Activated CD4-positive, alpha-beta T cell treated with anti-CD3 and anti-CD28 coated beads for 36 hours (primary cell): ENCODE data around the gene DGKD. TPM values are rescaled to one million over a fixed set of nuclear protein-coding genes. Genes with fewer than 3 reads are reported as not detected.

Experiments used
- ATAC-seq: fragments of 200-7000 bp; cut with Tn5 transposase; one replicate; pipeline ENCODE4 v1.10.0; 2021; ENCODE audit warnings: mild to moderate bottlenecking, moderate library complexity
- CTCF ChIA-PET: fragments of 350-600 bp; sonication (Branson Sonifier 250); formaldehyde crosslinking; loops from one replicate; lab custom pipeline; 2021; ENCODE audit warnings: antibody characterized with exemption; lab: Charles Lee
- POLR2A ChIA-PET: fragments of 350-600 bp; sonication (Branson Sonifier 250); formaldehyde crosslinking; loops from one replicate; lab custom pipeline; 2021; ENCODE audit warnings: antibody characterized with exemption, inconsistent platforms; lab: Charles Lee
- DNase-seq: peaks from one replicate; pipeline ENCODE4 v3.0.0-alpha.2; 2020
- H3K27ac Mint-ChIP-seq: one replicate; pipeline ENCODE4 v1.8.0; 2021; ENCODE audit warnings: mixed read lengths
- H3K27me3 Mint-ChIP-seq: one replicate; pipeline ENCODE4 v1.8.0; 2021; ENCODE audit warnings: mixed read lengths
- H3K36me3 Mint-ChIP-seq: one replicate; pipeline ENCODE4 v1.8.0; 2021; ENCODE audit warnings: low read depth, mixed read lengths
- H3K4me1 Mint-ChIP-seq: one replicate; pipeline ENCODE4 v1.8.0; 2021; ENCODE audit warnings: mixed read lengths
- H3K4me3 Mint-ChIP-seq: one replicate; pipeline ENCODE4 v1.8.0; 2021; ENCODE audit warnings: mild to moderate bottlenecking, moderate library complexity, mixed read lengths
- H3K9me3 Mint-ChIP-seq: one replicate; pipeline ENCODE4 v1.8.0; 2021; ENCODE audit warnings: low read depth, mixed read lengths
- intact Hi-C, 2 experiments: fragments of 100-400 bp; cut with DNase I in 1 of 2; cut with micrococcal nuclease in 1 of 2; formaldehyde crosslinking; loops; one replicate each; pipeline versions ENCODE4 v1.14.2 to v1.15.1; 2022 to 2024; cut with DNase I, micrococcal nuclease
- total RNA-seq, 2 experiments: library from RNA; stranded (reverse); gene quantifications; one replicate each; pipeline ENCODE4 v1.2.3, GENCODE V29; 2021

The DGKD gene
- total RNA-seq, 2 experiments from 2014 or later = 57.0 to 62.6 TPM

DNA sequence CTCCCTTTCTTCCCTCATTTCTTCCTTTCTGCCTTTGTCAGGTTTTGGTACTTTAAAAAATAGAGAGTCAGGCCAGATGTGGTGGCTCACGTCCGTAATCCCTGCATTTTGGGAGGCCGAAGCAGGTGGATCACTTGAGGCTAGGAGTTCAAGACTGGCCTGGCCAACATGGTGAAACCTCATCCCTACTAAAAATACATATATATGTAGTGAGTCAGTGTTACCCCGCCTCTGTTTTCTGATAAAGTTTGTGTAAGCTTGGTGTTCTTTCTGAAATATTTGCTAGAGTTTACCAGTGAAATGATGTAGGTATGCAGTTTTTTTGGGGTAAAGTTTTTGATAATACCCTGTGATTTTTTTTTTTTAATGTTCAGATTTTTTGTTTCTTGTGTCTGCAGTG lies 58.8 kb downstream of the DGKD start:
- intact Hi-C loops = loop anchor here (1.0 to 10.0 kb wide), 3 partner anchors 13 to 882 kb away; partner anchors contain the start of gene HJURP (in 1 of the 2)

GRCh38 chr2:233413559-233414272 lies 59.4 kb downstream of the DGKD start:
- POLR2A ChIA-PET = no interaction called here
- intact Hi-C loops = loop anchor here (1.0 to 10.0 kb wide), 5 partner anchors 13 to 881 kb away; partner anchors contain the start of gene HJURP (in 1 of the 2)

More for the DNA sequence above, 58.8 kb downstream of the DGKD start:
- peaks cover 53% of the 10 kb centered on the region for H3K36me3 Mint-ChIP-seq
- no peaks in the 10 kb centered on the region for H3K27me3 Mint-ChIP-seq
- peaks cover 26% of the 10 kb centered on the region for H3K9me3 Mint-ChIP-seq
- H3K27ac Mint-ChIP-seq = peak overlapping the region; percentile 95
- ATAC-seq = no peak
- ChIA-PET CTCF (interaction anchor here (0.8 to 2.1 kb wide), 3 partner anchors 9 to 31 kb away, joined by 3 to 7 read pairs (median 4); no protein-coding TSS in a partner anchor), POLR2A (no interaction called here)
- no peak for DNase-seq
- H3K4me3 Mint-ChIP-seq = no peak overlapping the region
- H3K4me1 Mint-ChIP-seq = peaks cover 87% of the 10 kb centered on the region

GRCh38 chr2:233414273-233414654 lies 60.0 kb downstream of the DGKD start:
- intact Hi-C loops = loop anchor here (2.0 to 10.0 kb wide), 4 partner anchors 15 to 881 kb away; partner anchors contain the start of gene HJURP (in 1 of the 2)
- H3K27me3 Mint-ChIP-seq = no peaks in the 10 kb centered on the region
- H3K4me3 Mint-ChIP-seq = no peak overlapping the region
- ChIA-PET CTCF (interaction anchor here (1.1 to 10.4 kb wide), 5 partner anchors 9 to 30 kb away, joined by 4 to 102 read pairs (median 10); no protein-coding TSS in a partner anchor), POLR2A (no interaction called here)
- ATAC-seq (no peak), DNase-seq (no peak)
- H3K4me1 Mint-ChIP-seq = peaks cover 89% of the 10 kb centered on the region
- H3K36me3 Mint-ChIP-seq = peaks cover 45% of the 10 kb centered on the region
- peaks cover 26% of the 10 kb centered on the region for H3K9me3 Mint-ChIP-seq
- H3K27ac Mint-ChIP-seq = peak overlapping the region; percentile 95

More at GRCh38 chr2:233413559-233414272, 59.4 kb downstream of the DGKD start:
- ATAC-seq (peak; percentile 48), DNase-seq (peak; percentile 81)
- peak overlapping the region; percentile 95 for H3K27ac Mint-ChIP-seq
- CTCF ChIA-PET = interaction anchor here (0.8 to 10.4 kb wide), 6 partner anchors 9 to 31 kb away, joined by 3 to 102 read pairs (median 6); no protein-coding TSS in a partner anchor
- peaks cover 48% of the 10 kb centered on the region for H3K36me3 Mint-ChIP-seq
- H3K9me3 Mint-ChIP-seq = peaks cover 26% of the 10 kb centered on the region
- peaks cover 89% of the 10 kb centered on the region for H3K4me1 Mint-ChIP-seq
- no peaks in the 10 kb centered on the region for H3K27me3 Mint-ChIP-seq
- H3K4me3 Mint-ChIP-seq = no peak overlapping the region

GRCh38 chr2:233414777-233415570 lies 60.7 kb downstream of the DGKD start:
- peak overlapping the region; percentile 95 for H3K27ac Mint-ChIP-seq
- intact Hi-C loops = loop anchor here (1.0 to 10.0 kb wide), 6 partner anchors 11 to 880 kb away; partner anchors contain the start of gene HJURP (in 1 of the 2)
- ATAC-seq = peak; percentile 77
- peaks cover 89% of the 10 kb centered on the region for H3K4me1 Mint-ChIP-seq
- peaks cover 26% of the 10 kb centered on the region for H3K9me3 Mint-ChIP-seq
- H3K36me3 Mint-ChIP-seq = peaks cover 44% of the 10 kb centered on the region
- DNase-seq = peak; percentile 82
- H3K4me3 Mint-ChIP-seq = no peak overlapping the region
- no peaks in the 10 kb centered on the region for H3K27me3 Mint-ChIP-seq
- ChIA-PET CTCF (interaction anchor here (0.6 to 10.4 kb wide), 8 partner anchors 8 to 152 kb away, joined by 3 to 102 read pairs (median 6); partner anchors contain the start of gene USP40), POLR2A (interaction anchor here (0.6 kb wide), 1 partner anchor 518 kb away, joined by 3 read pairs; no protein-coding TSS in a partner anchor)

- Mint-ChIP-seq H3K27me3 (no peaks in the 10 kb centered on the region), H3K36me3 (peaks cover 34% of the 10 kb centered on the region), H3K9me3 (peaks cover 17% of the 10 kb centered on the region), H3K4me3 (no peak overlapping the region), H3K27ac (peak overlapping the region; percentile 95), H3K4me1 (peaks cover 89% of the 10 kb centered on the region)
- ChIA-PET POLR2A (no interaction called here), CTCF (interaction anchor here (0.7 to 10.4 kb wide), 5 partner anchors 9 to 31 kb away, joined by 3 to 102 read pairs (median 10); no protein-coding TSS in a partner anchor)
- DNase-seq (no peak), ATAC-seq (no peak)
- intact Hi-C loops = loop anchor here in 1 of 2 experiments (2.0 to 10.0 kb wide), 4 partner anchors 65 to 879 kb away; partner anchors contain the start of gene HJURP
These were observed 61.9 kb downstream of the DGKD start for GRCh38 chr2:233416199-233416598.

GRCh38 chr2:233416706-233417105 lies 62.4 kb downstream of the DGKD start:
- POLR2A ChIA-PET = no interaction called here
- Mint-ChIP-seq H3K4me1 (peaks cover 90% of the 10 kb centered on the region), H3K27me3 (no peaks in the 10 kb centered on the region), H3K4me3 (no peak overlapping the region), H3K9me3 (peaks cover 12% of the 10 kb centered on the region), H3K36me3 (peaks cover 29% of the 10 kb centered on the region), H3K27ac (peak overlapping the region; percentile 95)
- DNase-seq = no peak
- intact Hi-C loops = loop anchor here in 1 of 2 experiments (2.0 to 10.0 kb wide), 4 partner anchors 66 to 878 kb away; partner anchors contain the start of gene HJURP
- no peak for ATAC-seq
- CTCF ChIA-PET = interaction anchor here (0.7 to 10.4 kb wide), 6 partner anchors 11 to 62 kb away, joined by 3 to 102 read pairs (median 4); partner anchors contain the start of gene DGKD

DNA sequence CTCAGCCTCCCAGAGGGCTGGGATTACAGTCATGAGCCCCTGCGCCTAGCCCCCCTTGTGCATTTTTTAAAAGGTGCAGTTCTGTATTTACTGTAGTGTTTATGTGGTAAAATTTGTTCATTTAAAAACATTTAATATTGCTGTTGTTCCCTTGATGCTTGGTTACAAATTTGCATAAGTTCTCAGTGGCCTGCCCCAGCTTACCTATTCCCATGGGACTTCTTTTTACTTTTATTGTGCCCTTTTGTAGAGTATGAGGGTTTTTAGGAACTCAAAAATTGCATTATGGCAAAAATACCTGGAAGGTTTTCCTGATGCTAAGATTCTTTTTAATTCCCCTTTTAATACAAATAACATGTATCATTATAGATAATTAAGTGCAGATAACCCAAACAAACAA lies 63.0 kb downstream of the DGKD start:
- POLR2A ChIA-PET = no interaction called here
- intact Hi-C loops = loop anchor here in 1 of 2 experiments (2.0 to 10.0 kb wide), 4 partner anchors 66 to 878 kb away; partner anchors contain the start of gene HJURP
- no peak overlapping the region for H3K4me3 Mint-ChIP-seq
- ATAC-seq (no peak), DNase-seq (no peak)
- peaks cover 95% of the 10 kb centered on the region for H3K4me1 Mint-ChIP-seq
- CTCF ChIA-PET = interaction anchor here (0.7 to 10.4 kb wide), 6 partner anchors 10 to 63 kb away, joined by 3 to 102 read pairs (median 4); partner anchors contain the start of gene DGKD
- H3K27me3 Mint-ChIP-seq = no peaks in the 10 kb centered on the region
- peaks cover 6% of the 10 kb centered on the region for H3K9me3 Mint-ChIP-seq
- H3K36me3 Mint-ChIP-seq = peaks cover 24% of the 10 kb centered on the region
- no peak overlapping the region for H3K27ac Mint-ChIP-seq

- no peak for ATAC-seq
- CTCF ChIA-PET = interaction anchor here (0.7 to 10.4 kb wide), 7 partner anchors 8 to 340 kb away, joined by 3 to 102 read pairs (median 5); no protein-coding TSS in a partner anchor
- H3K36me3 Mint-ChIP-seq = peaks cover 19% of the 10 kb centered on the region
- no peak for DNase-seq
- no peaks in the 10 kb centered on the region for H3K9me3 Mint-ChIP-seq
- H3K4me1 Mint-ChIP-seq = peaks cover 97% of the 10 kb centered on the region
- intact Hi-C loops = loop anchor here in 1 of 2 experiments (5.0 to 10.0 kb wide), 3 partner anchors 151 to 877 kb away; partner anchors contain the start of gene HJURP
- no peaks in the 10 kb centered on the region for H3K27me3 Mint-ChIP-seq
- H3K27ac Mint-ChIP-seq = peak overlapping the region; percentile 81
- POLR2A ChIA-PET = interaction anchor here (0.8 kb wide), 1 partner anchor 9 kb away, joined by 3 read pairs; no protein-coding TSS in a partner anchor
- peak overlapping the region; percentile 63 for H3K4me3 Mint-ChIP-seq
These were observed 63.9 kb downstream of the DGKD start for GRCh38 chr2:233418052-233418760.

GRCh38 chr2:233418761-233419546 lies 64.7 kb downstream of the DGKD start:
- ATAC-seq (peak; percentile 52), DNase-seq (peak; percentile 72)
- POLR2A ChIA-PET = interaction anchor here (0.8 kb wide), 1 partner anchor 9 kb away, joined by 3 read pairs; no protein-coding TSS in a partner anchor
- Mint-ChIP-seq H3K27ac (peak overlapping the region; percentile 81), H3K27me3 (no peaks in the 10 kb centered on the region), H3K9me3 (no peaks in the 10 kb centered on the region), H3K36me3 (peaks cover 20% of the 10 kb centered on the region), H3K4me1 (peaks cover 97% of the 10 kb centered on the region), H3K4me3 (peak overlapping the region; percentile 63)
- intact Hi-C loops = loop anchor here in 1 of 2 experiments (5.0 to 10.0 kb wide), 3 partner anchors 152 to 876 kb away; partner anchors contain the start of gene HJURP
- CTCF ChIA-PET = interaction anchor here (0.7 to 10.4 kb wide), 7 partner anchors 11 to 341 kb away, joined by 3 to 102 read pairs (median 3); no protein-coding TSS in a partner anchor
